GM19193 (cell line): ENCODE measurements around the gene HINT3.

Experiments
- POLR2A ChIP-seq: IDR thresholded peaks from 4 replicates; pipeline ENCODE4 v1.6.1; 2011; ENCODE audit not compliant: insufficient read depth, insufficient read length; ENCODE audit errors: extremely low read depth

HINT3 gene

GRCh38 chr6:125981571-125982185, 25.1 kb downstream of the HINT3 start:
- TF ChIP-seq POLR2A: no peak

- TF ChIP-seq POLR2A: no peak
Measured at GRCh38 chr6:125983246-125983945, 26.8 kb downstream of the HINT3 start.

GRCh38 chr6:125984311-125984710, 27.7 kb downstream of the HINT3 start:
- TF ChIP-seq POLR2A: no peak

GRCh38 chr6:125985522-125985921, 29.0 kb downstream of the HINT3 start:
- no peak for TF ChIP-seq POLR2A

- TF ChIP-seq POLR2A: no peak
Measured at GRCh38 chr6:125985979-125986300, 29.4 kb downstream of the HINT3 start.

- TF ChIP-seq POLR2A: peak; percentile 97
Measured at GRCh38 chr6:125986301-125987025, 29.9 kb downstream of the HINT3 start, which contains the start of gene TRMT11. Gene TRMT11 (plus strand): TSS chr6:125986540. CDS start chr6:125986551, 11 bp downstream.

- no peak for TF ChIP-seq POLR2A
Measured at GRCh38 chr6:125987026-125987617, 30.6 kb downstream of the HINT3 start.

- no peak for TF ChIP-seq POLR2A
Measured at GRCh38 chr6:125988280-125988679, 31.7 kb downstream of the HINT3 start.

GRCh38 chr6:125989631-125990030, 33.1 kb downstream of the HINT3 start:
- TF ChIP-seq POLR2A: no peak

- no peak for TF ChIP-seq POLR2A
Measured at GRCh38 chr6:125991653-125992052, 35.1 kb downstream of the HINT3 start.

GRCh38 chr6:125994670-125995488, 38.3 kb downstream of the HINT3 start:
- TF ChIP-seq POLR2A: no peak

GRCh38 chr6:125995972-125996580, 39.5 kb downstream of the HINT3 start:
- no peak for TF ChIP-seq POLR2A

GRCh38 chr6:126002755-126003679, 46.4 kb downstream of the HINT3 start:
- TF ChIP-seq POLR2A: no peak
